ENCODE data around the gene PFDN4. TPM values are rescaled to one million over a fixed set of nuclear protein-coding genes. Genes with fewer than 3 reads are reported as not detected.

Gene PFDN4
- total and polyA plus RNA-seq, 2 of the 4 experiments (the other 2 are of a cell fraction): 14.9 to 93.2 TPM

DNA sequence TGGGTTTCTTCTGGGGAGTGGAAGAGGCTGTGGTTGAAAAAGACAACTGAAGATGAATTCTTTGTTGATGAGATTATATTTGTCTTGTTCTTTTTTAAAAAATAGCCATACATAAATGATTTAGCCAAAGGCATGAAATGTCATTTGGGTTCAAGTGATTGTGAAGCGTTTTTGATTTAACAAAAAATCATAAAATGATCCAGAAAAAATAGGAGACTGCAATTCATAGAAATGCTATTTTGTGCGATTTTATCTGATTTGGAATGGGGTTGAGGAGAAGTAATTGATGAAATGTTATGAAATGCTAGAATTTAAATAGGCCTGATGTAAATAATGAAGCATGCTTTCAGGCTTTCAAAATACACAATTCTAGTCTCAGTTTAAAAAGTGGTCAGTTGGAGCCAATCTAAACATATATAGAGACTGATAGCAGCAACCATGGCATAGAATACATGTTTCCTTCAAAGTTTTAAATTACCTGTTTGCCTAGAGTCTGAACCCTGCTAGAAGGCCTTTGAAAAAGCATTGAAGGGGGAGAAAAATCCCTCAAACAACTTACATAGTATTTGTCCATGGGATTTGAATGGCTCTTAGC, 21.8 kb downstream of the PFDN4 start:
- Histone ChIP-seq H3K4me1 (ENCODE audit: control insufficient read depth, insufficient read depth, low read length) (peaks cover 4% of the 10 kb centered on the region; the same call in 1 of the 2 replicates), H2AK5ac (ENCODE audit: low read depth, low read length) (peak overlapping the region; percentile 67), H4K8ac (ENCODE audit: low read depth in 2 of 2, low read length in 2 of 2) (no peak overlapping the region), H3K9me1 (ENCODE audit: insufficient read depth, low read length) (no peaks in the 10 kb centered on the region), H3K27me3 (ENCODE audit: control insufficient read depth, insufficient read depth, low read length) (no peaks in the 10 kb centered on the region), H2BK15ac (ENCODE audit: low read depth, low read length) (no peak overlapping the region), H2BK5ac (ENCODE audit: low read depth, low read length, poor library complexity, severe bottlenecking) (no peak overlapping the region), H2AFZ (replicated peaks; ENCODE audit: low read length, poor library complexity) (no peak overlapping the region), H3K9ac (ENCODE audit: low read depth, low read length) (no peak overlapping the region), H4K20me1 (ENCODE audit: insufficient read depth, low read length) (no peaks in the 10 kb centered on the region), H3K9me3 (ENCODE audit: control insufficient read depth, insufficient read depth, low read length) (peaks cover 2% of the 10 kb centered on the region; the same call in 1 of the 2 replicates), H3K27ac (ENCODE audit: insufficient read depth, low read length) (peak overlapping the region; percentile 90; the same call in 1 of the 2 replicates), H4K5ac (ENCODE audit: low read depth, low read length) (peak overlapping the region; percentile 54; the same call in 1 of the 2 replicates), H3K14ac (replicated peaks; ENCODE audit: low read depth, low read length) (no peak overlapping the region), H3K56ac (ENCODE audit: extremely low read depth, insufficient read depth, low read length) (no peak overlapping the region; the same call in 1 of the 2 replicates), H3K18ac (ENCODE audit: low read depth, low read length) (peak overlapping the region; percentile 77; the same call in 1 of the 2 replicates), H3K36me3 (ENCODE audit: control insufficient read depth, insufficient read depth, low read length) (no peaks in the 10 kb centered on the region), H3K4me3 (ENCODE audit: insufficient read depth, low read depth, low read length) (no peak overlapping the region), H2AK9ac (replicated peaks; ENCODE audit: low read depth, low read length, poor library complexity) (no peak overlapping the region), H3K23ac (ENCODE audit: low read depth, low read length) (no peak overlapping the region), H4K91ac (ENCODE audit: insufficient read depth, low read depth, low read length) (no peak overlapping the region; the same call in 1 of the 2 replicates), H3K79me1 (ENCODE audit: low read depth in 1 of 2, low read length in 2 of 2) (no peaks in the 10 kb centered on the region), H3K4me2 (ENCODE audit: low read depth, low read length) (no peak overlapping the region; the same call in 1 of the 2 replicates), H2BK20ac (ENCODE audit: low read depth, low read length) (no peak overlapping the region), H3K4ac (ENCODE audit: low read depth, low read length) (no peak overlapping the region; the same call in 1 of the 2 replicates), H2BK120ac (ENCODE audit: low read depth, low read length) (peak overlapping the region; percentile 46; the same call in 1 of the 2 replicates)
- WGBS, 2 experiments (ENCODE audit: extremely low coverage in 2 of 2, insufficient read length in 1 of 2): 100% methylated on average over 1 of the region's 2 CpGs; no CpG with 5 or more reads in 1 of the 2 experiments
- ATAC-seq (ENCODE audit: low read depth): peak; percentile 35
- dilution Hi-C loops (cut with HindIII; ENCODE audit: low sequenced_read_pairs, unreplicated experiment) (no loop called here), in situ Hi-C loops (cut with MboI; ENCODE audit: low sequenced_read_pairs) (no loop called here), intact Hi-C loops (cut with micrococcal nuclease) (loop anchor here (10.0 kb wide), 1 partner anchor 115 kb away; no protein-coding TSS in a partner anchor)
- no peak for DNase-seq
- no TSS peak for BruUV-seq (replicated peaks)
- ChIA-PET POLR2A (ENCODE audit: unreplicated experiment) (no interaction called here), CTCF (no interaction called here)
- TF ChIP-seq, protein P1, sequence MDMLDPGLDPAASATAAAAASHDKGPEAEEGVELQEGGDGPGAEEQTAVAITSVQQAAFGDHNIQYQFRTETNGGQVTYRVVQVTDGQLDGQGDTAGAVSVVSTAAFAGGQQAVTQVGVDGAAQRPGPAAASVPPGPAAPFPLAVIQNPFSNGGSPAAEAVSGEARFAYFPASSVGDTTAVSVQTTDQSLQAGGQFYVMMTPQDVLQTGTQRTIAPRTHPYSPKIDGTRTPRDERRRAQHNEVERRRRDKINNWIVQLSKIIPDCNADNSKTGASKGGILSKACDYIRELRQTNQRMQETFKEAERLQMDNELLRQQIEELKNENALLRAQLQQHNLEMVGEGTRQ (IDR thresholded peaks at IDR 0.05; ENCODE audit: low read depth, low read length): no peak
- TF ChIP-seq, protein P2, sequence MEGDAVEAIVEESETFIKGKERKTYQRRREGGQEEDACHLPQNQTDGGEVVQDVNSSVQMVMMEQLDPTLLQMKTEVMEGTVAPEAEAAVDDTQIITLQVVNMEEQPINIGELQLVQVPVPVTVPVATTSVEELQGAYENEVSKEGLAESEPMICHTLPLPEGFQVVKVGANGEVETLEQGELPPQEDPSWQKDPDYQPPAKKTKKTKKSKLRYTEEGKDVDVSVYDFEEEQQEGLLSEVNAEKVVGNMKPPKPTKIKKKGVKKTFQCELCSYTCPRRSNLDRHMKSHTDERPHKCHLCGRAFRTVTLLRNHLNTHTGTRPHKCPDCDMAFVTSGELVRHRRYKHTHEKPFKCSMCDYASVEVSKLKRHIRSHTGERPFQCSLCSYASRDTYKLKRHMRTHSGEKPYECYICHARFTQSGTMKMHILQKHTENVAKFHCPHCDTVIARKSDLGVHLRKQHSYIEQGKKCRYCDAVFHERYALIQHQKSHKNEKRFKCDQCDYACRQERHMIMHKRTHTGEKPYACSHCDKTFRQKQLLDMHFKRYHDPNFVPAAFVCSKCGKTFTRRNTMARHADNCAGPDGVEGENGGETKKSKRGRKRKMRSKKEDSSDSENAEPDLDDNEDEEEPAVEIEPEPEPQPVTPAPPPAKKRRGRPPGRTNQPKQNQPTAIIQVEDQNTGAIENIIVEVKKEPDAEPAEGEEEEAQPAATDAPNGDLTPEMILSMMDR (conservative IDR thresholded peaks at IDR 0.05; ENCODE audit: low read depth, low read length): no peak
- no peak for TF ChIP-seq MXI1 (IDR thresholded peaks at IDR 0.05; ENCODE audit: borderline replicate concordance, low read depth, low read length)
- TF ChIP-seq POLR2A (IDR thresholded peaks at IDR 0.05; ENCODE audit: low read depth, low read length): no peak
- TF ChIP-seq RAD21 (IDR thresholded peaks at IDR 0.05; ENCODE audit: low read length): no peak
- no peak for TF ChIP-seq CEBPB (IDR thresholded peaks at IDR 0.05; ENCODE audit: low read depth, low read length)
- no peak for TF ChIP-seq NFE2L2 (IDR thresholded peaks at IDR 0.05; ENCODE audit: low read depth, low read length)
- TF ChIP-seq MAZ (IDR thresholded peaks at IDR 0.05; ENCODE audit: borderline replicate concordance, low read depth, low read length): no peak
- TF ChIP-seq BHLHE40 (IDR thresholded peaks at IDR 0.05; ENCODE audit: low read depth, low read length): no peak
- no peak for TF ChIP-seq FOS (IDR thresholded peaks at IDR 0.05; ENCODE audit: low read depth, low read length)
- TF ChIP-seq, protein P3, sequence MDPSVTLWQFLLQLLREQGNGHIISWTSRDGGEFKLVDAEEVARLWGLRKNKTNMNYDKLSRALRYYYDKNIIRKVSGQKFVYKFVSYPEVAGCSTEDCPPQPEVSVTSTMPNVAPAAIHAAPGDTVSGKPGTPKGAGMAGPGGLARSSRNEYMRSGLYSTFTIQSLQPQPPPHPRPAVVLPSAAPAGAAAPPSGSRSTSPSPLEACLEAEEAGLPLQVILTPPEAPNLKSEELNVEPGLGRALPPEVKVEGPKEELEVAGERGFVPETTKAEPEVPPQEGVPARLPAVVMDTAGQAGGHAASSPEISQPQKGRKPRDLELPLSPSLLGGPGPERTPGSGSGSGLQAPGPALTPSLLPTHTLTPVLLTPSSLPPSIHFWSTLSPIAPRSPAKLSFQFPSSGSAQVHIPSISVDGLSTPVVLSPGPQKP (IDR thresholded peaks at IDR 0.05; ENCODE audit: borderline replicate concordance, low read depth, low read length): no peak
- TF ChIP-seq CHD1 (IDR thresholded peaks at IDR 0.05; ENCODE audit: low read depth, low read length): no peak
- TF ChIP-seq SMC3 (IDR thresholded peaks at IDR 0.05; ENCODE audit: low read depth, low read length): no peak
- TF ChIP-seq MAFK (IDR thresholded peaks at IDR 0.05; ENCODE audit: low read depth, low read length): no peak
- TF ChIP-seq RCOR1 (IDR thresholded peaks at IDR 0.05; ENCODE audit: insufficient replicate concordance, low read length): no peak
